ENCODE measurements around the gene ORAI2. TPM values are rescaled to one million over a fixed set of nuclear protein-coding genes. Genes with fewer than 3 reads are reported as not detected.

Gene ORAI2
- total and polyA plus RNA-seq, 2 donors (not counting 3 experiments of a cell fraction or from before 2014, with no cell fraction given): 84.1 to 99.1 TPM

DNA sequence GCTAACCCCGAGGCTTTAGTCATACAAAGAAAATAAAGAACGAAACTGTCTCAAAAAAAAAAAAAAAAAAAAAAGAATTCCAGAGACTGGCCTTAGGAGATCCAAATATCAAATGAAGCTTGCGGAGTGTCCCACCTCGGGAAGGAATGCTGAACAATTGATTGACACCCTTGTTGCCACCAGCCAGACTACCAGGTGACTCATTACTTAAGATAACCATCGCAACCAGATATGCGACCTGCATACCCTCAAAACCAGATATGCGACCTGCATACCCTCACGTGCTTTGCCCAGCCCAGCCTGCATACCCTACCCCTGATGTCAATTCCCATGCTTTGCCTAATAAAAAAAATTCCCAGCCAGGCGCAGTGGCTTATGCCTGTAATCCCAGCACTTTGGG lies 39.9 kb upstream of the ORAI2 start:
- Histone ChIP-seq H2AFZ (ENCODE audit: low read depth, low read length) (no peak overlapping the region), H3K4me2 (ENCODE audit: insufficient read depth, low read length) (no peak overlapping the region), H3K4me1 (ENCODE audit: control insufficient read depth, extremely low read depth, insufficient read depth, low read length) (peaks cover 13% of the 10 kb centered on the region), H3K27me3 (ENCODE audit: control insufficient read depth in 2 of 2, insufficient read depth in 2 of 2, low read length in 2 of 2) (no peaks in the 10 kb centered on the region), H4K20me1 (replicated peaks; ENCODE audit: control insufficient read depth, extremely low read depth, insufficient read depth, low read length) (no peaks in the 10 kb centered on the region), H3K9ac (replicated peaks; ENCODE audit: extremely low read depth, insufficient read depth, low read length) (no peak overlapping the region), H3K9me1 (replicated peaks; ENCODE audit: control insufficient read depth, extremely low read depth, insufficient read depth, low read length) (no peaks in the 10 kb centered on the region), H3K27ac (ENCODE audit: insufficient read depth, low read depth, low read length) (no peak overlapping the region), H3K9me3 (replicated peaks; ENCODE audit: control insufficient read depth, insufficient read depth, low read length) (no peaks in the 10 kb centered on the region), H3K36me3 (ENCODE audit: control insufficient read depth in 2 of 2, extremely low read depth in 1 of 2, insufficient read depth in 2 of 2, low read length in 2 of 2) (peaks cover 0 to 6% of the 10 kb centered on the region in 2 experiments), H3K79me2 (ENCODE audit: control insufficient read depth, insufficient read depth, low read length) (peaks cover 13% of the 10 kb centered on the region), H3K4me3 (replicated peaks in 1 of 3; ENCODE audit: insufficient read depth in 1 of 3, low read depth in 1 of 3, low read length in 3 of 3) (no peak overlapping the region)
- DNase-seq (ENCODE audit: low read depth, low spot score) (no peak), FAIRE-seq (no peak)
- CTCF ChIA-PET: interaction anchor here (0.6 to 1.9 kb wide), 6 partner anchors 11 to 121 kb away, joined by 3 to 7 read pairs (median 4); no protein-coding TSS in a partner anchor
- POLR2A ChIA-PET: no interaction called here
- TF ChIP-seq GATA2 (IDR thresholded peaks at IDR 0.05; ENCODE audit: insufficient read depth, insufficient read length, low read depth, low read length) (no peak), MYC (IDR thresholded peaks at IDR 0.05; ENCODE audit: low read depth, low read length) (no peak), JUN (IDR thresholded peaks at IDR 0.05; ENCODE audit: borderline replicate concordance, insufficient read depth, insufficient read length, low read depth) (no peak), MAX (IDR thresholded peaks at IDR 0.05; ENCODE audit: insufficient read depth, insufficient read length) (no peak), EZH2 (IDR thresholded peaks at IDR 0.05; ENCODE audit: borderline replicate concordance, low read depth, low read length, severe bottlenecking) (no peak), POLR2A (IDR thresholded peaks at IDR 0.05; ENCODE audit: low read depth, low read length) (no peak)
- dilution Hi-C loops (cut with MboI; ENCODE audit: extremely low pct_ligation_motif_present, low sequenced_read_pairs): no loop called here
- BruUV-seq (replicated peaks): no TSS peak
- intact Hi-C loops (cut with micrococcal nuclease): loop anchor here (10.0 kb wide), 1 partner anchor 709 kb away; no protein-coding TSS in a partner anchor

DNA sequence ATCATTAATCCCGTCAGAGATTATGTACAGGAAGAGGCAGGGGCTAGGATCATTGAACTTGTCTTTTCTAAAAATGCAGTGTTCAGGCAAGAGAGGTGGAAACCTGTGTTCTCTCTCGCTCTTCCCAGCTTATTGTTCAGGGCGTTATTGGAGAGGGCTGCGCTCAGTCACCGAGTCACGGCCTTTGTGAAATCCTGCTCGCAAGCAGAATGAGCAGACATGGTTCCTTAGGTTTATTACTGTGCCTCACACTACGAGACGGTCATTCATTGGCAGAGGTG lies 37.8 kb upstream of the ORAI2 start:
- ChIA-PET POLR2A (interaction anchor here (0.6 to 0.7 kb wide), 3 partner anchors 38 to 933 kb away, joined by 3 to 4 read pairs (median 3); partner anchors contain the start of gene ORAI2), CTCF (interaction anchor here (1.2 to 3.2 kb wide), 4 partner anchors 9 to 116 kb away, joined by 5 to 9 read pairs (median 6); no protein-coding TSS in a partner anchor)
- Histone ChIP-seq H2AFZ (ENCODE audit: low read depth, low read length) (peak overlapping the region; percentile 72), H3K9ac (replicated peaks; ENCODE audit: extremely low read depth, insufficient read depth, low read length) (peak overlapping the region; percentile 81), H3K36me3 (ENCODE audit: control insufficient read depth in 2 of 2, extremely low read depth in 1 of 2, insufficient read depth in 2 of 2, low read length in 2 of 2) (peaks cover 5 to 14% of the 10 kb centered on the region in 2 experiments), H3K4me1 (ENCODE audit: control insufficient read depth, extremely low read depth, insufficient read depth, low read length) (peaks cover 13% of the 10 kb centered on the region), H3K9me3 (replicated peaks; ENCODE audit: control insufficient read depth, insufficient read depth, low read length) (no peaks in the 10 kb centered on the region), H3K9me1 (replicated peaks; ENCODE audit: control insufficient read depth, extremely low read depth, insufficient read depth, low read length) (no peaks in the 10 kb centered on the region), H3K27ac (ENCODE audit: insufficient read depth, low read depth, low read length) (peak overlapping the region; percentile 80), H4K20me1 (replicated peaks; ENCODE audit: control insufficient read depth, extremely low read depth, insufficient read depth, low read length) (no peaks in the 10 kb centered on the region), H3K4me2 (ENCODE audit: insufficient read depth, low read length) (peak overlapping the region; percentile 83), H3K79me2 (ENCODE audit: control insufficient read depth, insufficient read depth, low read length) (peaks cover 13% of the 10 kb centered on the region), H3K27me3 (ENCODE audit: control insufficient read depth in 2 of 2, insufficient read depth in 2 of 2, low read length in 2 of 2) (no peaks in the 10 kb centered on the region), H3K4me3 (replicated peaks in 1 of 3; ENCODE audit: insufficient read depth in 1 of 3, low read depth in 1 of 3, low read length in 3 of 3) (peak overlapping the region; percentile 83 to 100 (median 91))
- DNase-seq (ENCODE audit: low read depth, low spot score): no peak
- TSS peak; percentile 96 for BruUV-seq (replicated peaks)
- TF ChIP-seq FOS (IDR thresholded peaks at IDR 0.05; ENCODE audit: borderline replicate concordance, insufficient read depth, low read length) (no peak), POLR2A (IDR thresholded peaks at IDR 0.05; ENCODE audit: low read depth, low read length) (no peak), MYC (IDR thresholded peaks at IDR 0.05; ENCODE audit: low read depth, low read length) (no peak), CTCF (IDR thresholded peaks at IDR 0.05; ENCODE audit: extremely low read depth in 1 of 2, insufficient read depth in 1 of 2, low read depth in 1 of 2, low read length in 2 of 2) (no peak), JUN (IDR thresholded peaks at IDR 0.05; ENCODE audit: borderline replicate concordance, insufficient read depth, insufficient read length, low read depth) (no peak), POLR2AphosphoS5 (IDR thresholded peaks at IDR 0.05; ENCODE audit: insufficient read depth, low read depth, low read length) (no peak), MAX (IDR thresholded peaks at IDR 0.05; ENCODE audit: insufficient read depth, insufficient read length) (no peak), GATA2 (IDR thresholded peaks at IDR 0.05; ENCODE audit: insufficient read depth, insufficient read length, low read depth, low read length) (no peak), EZH2 (IDR thresholded peaks at IDR 0.05; ENCODE audit: borderline replicate concordance, low read depth, low read length, severe bottlenecking) (no peak)
- intact Hi-C loops (cut with micrococcal nuclease): loop anchor here (10.0 kb wide), 1 partner anchor 711 kb away; no protein-coding TSS in a partner anchor
- dilution Hi-C loops (cut with MboI; ENCODE audit: extremely low pct_ligation_motif_present, low sequenced_read_pairs): no loop called here
- FAIRE-seq: no peak

All from endothelial cell of umbilical vein (primary cell).